H1 (cell line): ENCODE measurements around the gene PAX5. TPM values are rescaled to one million over a fixed set of nuclear protein-coding genes. Genes with fewer than 3 reads are reported as not detected.
"Not testable (repeated sequence)": the region's sequence is repeated elsewhere in the genome, so short reads cannot be mapped to it uniquely, and the experiment has no call there.

Source experiments
- CTCF ChIA-PET: fragments of 300-600 bp; sonication (Branson Sonifier 250); formaldehyde crosslinking; loops from one replicate; lab custom pipeline; 2021; ENCODE audit not compliant: partially characterized antibody; lab: Charles Lee
- POLR2A ChIA-PET: fragments of 300-600 bp; sonication (Branson Sonifier 250); formaldehyde crosslinking; loops from one replicate; lab custom pipeline; 2021; ENCODE audit warnings: inconsistent platforms; ENCODE audit not compliant: partially characterized antibody; lab: Charles Lee
- DNase-seq, 2 experiments: peaks; one replicate each; pipeline versions ENCODE4 v3.0.0 to v3.0.0-alpha.2; 2010 to 2022; ENCODE audit warnings: low spot score in 2 of 2, low read depth in 1 of 2, mixed read lengths in 1 of 2
- FAIRE-seq: peaks from 2 replicates; lab custom pipeline; 2011; peaks lifted over from hg19 to GRCh38; lab: Jason Lieb, UNC
- H2AFZ ChIP-seq: 2 replicates; pipeline ENCODE4 v1.8.1; 2012; ENCODE audit warnings: low read length, inconsistent platforms
- H2AK5ac ChIP-seq: 2 replicates; pipeline ENCODE4 v1.6.1; 2013; ENCODE audit warnings: low read depth, low read length
- H2BK120ac ChIP-seq: replicated peaks from 2 replicates; pipeline ENCODE3; 2013; ENCODE audit warnings: low read depth, low read length, inconsistent platforms
- H2BK12ac ChIP-seq: 2 replicates; pipeline ENCODE4 v1.6.1; 2013; ENCODE audit warnings: low read depth, low read length
- H2BK15ac ChIP-seq: 2 replicates; pipeline ENCODE4 v1.6.1; 2013; ENCODE audit warnings: low read length
- H2BK20ac ChIP-seq: 2 replicates; pipeline ENCODE4 v1.6.1; 2013; ENCODE audit warnings: low read length
- H2BK5ac ChIP-seq: 2 replicates; pipeline ENCODE4 v1.6.1; 2013; ENCODE audit warnings: low read depth, low read length
- H3K14ac ChIP-seq: 2 replicates; pipeline ENCODE4 v1.6.1; 2013; ENCODE audit warnings: inconsistent platforms; ENCODE audit not compliant: insufficient read length
- H3K18ac ChIP-seq: 2 replicates; pipeline ENCODE4 v1.6.1; 2013; ENCODE audit warnings: low read length; ENCODE audit errors: extremely low read depth
- H3K23ac ChIP-seq: 2 replicates; pipeline ENCODE4 v1.6.1; 2013; ENCODE audit warnings: inconsistent platforms; ENCODE audit not compliant: insufficient read length
- H3K23me2 ChIP-seq: 2 replicates; pipeline ENCODE4 v1.6.1; 2013; ENCODE audit warnings: low read depth, low read length
- H3K27ac ChIP-seq: 2 replicates; pipeline ENCODE4 v1.6.1; 2011; ENCODE audit warnings: low read depth, low read length, inconsistent platforms
- H3K27me3 ChIP-seq, 4 experiments: replicated peaks in 1 of 4; 1 replicate in 1 of 4; 2 replicates in 3 of 4; pipeline versions ENCODE4 v1.6.1 to v1.8.1; 2011 to 2013; ENCODE audit warnings: low read length in 3 of 4, mild to moderate bottlenecking in 3 of 4, inconsistent platforms in 2 of 4, mixed read lengths in 2 of 4, moderate library complexity in 1 of 4; ENCODE audit not compliant: control insufficient read depth in 3 of 4, insufficient read depth in 3 of 4; ENCODE audit errors: extremely low read depth in 1 of 4
- H3K36me3 ChIP-seq, 4 experiments: 2 replicates each; pipeline versions ENCODE4 v1.6.1 to v1.8.1; 2011 to 2013; ENCODE audit warnings: mild to moderate bottlenecking in 4 of 4, low read length in 3 of 4, moderate library complexity in 2 of 4, control low read depth in 1 of 4, inconsistent platforms in 1 of 4; ENCODE audit not compliant: insufficient read depth in 4 of 4, control insufficient read depth in 2 of 4
- H3K4ac ChIP-seq: replicated peaks from 2 replicates; pipeline ENCODE3; 2013; ENCODE audit warnings: low read length, low read depth, mixed read lengths, inconsistent platforms; ENCODE audit not compliant: insufficient read length
- H3K4me1 ChIP-seq, 4 experiments: replicated peaks in 1 of 4; 1 replicate in 1 of 4; 2 replicates in 3 of 4; pipeline versions ENCODE4 v1.6.1 to v1.8.1; 2011 to 2013; ENCODE audit warnings: low read length in 3 of 4, inconsistent platforms in 2 of 4, mixed read lengths in 1 of 4; ENCODE audit not compliant: insufficient read depth in 4 of 4, control insufficient read depth in 3 of 4
- H3K4me2 ChIP-seq, 2 experiments: 2 replicates each; pipeline versions ENCODE4 v1.6.1 to v1.8.1; 2011 to 2013; ENCODE audit warnings: low read depth in 2 of 2, low read length in 2 of 2, control low read depth in 1 of 2, inconsistent platforms in 1 of 2, mild to moderate bottlenecking in 1 of 2; ENCODE audit not compliant: insufficient read depth in 1 of 2
- H3K4me3 ChIP-seq, 4 experiments: fragments of 200-600, 300-600 bp in 1 of 4; sonication (generic), shearing (Covaris generic), sonication (Bioruptor Twin) in 1 of 4; 2 replicates each; pipeline versions ENCODE4 v1.5.1 to v1.8.1; 2011 to 2016; ENCODE audit warnings: low read length in 4 of 4, low read depth in 3 of 4, control low read depth in 2 of 4, inconsistent platforms in 2 of 4, mild to moderate bottlenecking in 2 of 4, mixed read lengths in 1 of 4, moderate library complexity in 1 of 4; ENCODE audit not compliant: insufficient read depth in 2 of 4; ENCODE audit errors: extremely low read depth in 1 of 4
- H3K56ac ChIP-seq: replicated peaks from 2 replicates; pipeline ENCODE3; 2013; ENCODE audit warnings: low read depth, mild to moderate bottlenecking, mixed read lengths, low read length, inconsistent platforms; ENCODE audit not compliant: insufficient read length
- H3K79me1 ChIP-seq: 2 replicates; pipeline ENCODE4 v1.6.1; 2013; ENCODE audit warnings: low read depth, low read length, control low read depth
- H3K79me2 ChIP-seq, 2 experiments: 2 replicates each; pipeline versions ENCODE4 v1.6.1 to v1.8.1; 2012 to 2013; ENCODE audit warnings: low read length in 2 of 2, mild to moderate bottlenecking in 2 of 2, inconsistent platforms in 1 of 2; ENCODE audit not compliant: insufficient read depth in 2 of 2, control insufficient read depth in 1 of 2
- H3K9ac ChIP-seq, 4 experiments: replicated peaks in 1 of 4; 1 replicate in 1 of 4; 2 replicates in 3 of 4; pipeline versions ENCODE4 v1.6.1 to v1.8.1; 2011 to 2013; ENCODE audit warnings: low read depth in 3 of 4, low read length in 3 of 4, control low read depth in 2 of 4, mild to moderate bottlenecking in 2 of 4, moderate library complexity in 2 of 4, inconsistent platforms in 1 of 4; ENCODE audit errors: extremely low read depth in 1 of 4
- H3K9me3 ChIP-seq, 2 experiments: 2 replicates each; pipeline versions ENCODE4 v1.6.1 to v1.8.1; 2012 to 2013; ENCODE audit warnings: mild to moderate bottlenecking in 2 of 2, moderate library complexity in 2 of 2, control low read depth in 1 of 2, inconsistent platforms in 1 of 2, low read depth in 1 of 2, low read length in 1 of 2, mixed read lengths in 1 of 2; ENCODE audit not compliant: insufficient read depth in 2 of 2
- H4K20me1 ChIP-seq, 2 experiments: replicated peaks in 1 of 2; 2 replicates each; pipeline versions ENCODE3 to v1.8.1; 2011 to 2013; ENCODE audit warnings: inconsistent platforms in 2 of 2, low read length in 2 of 2, mild to moderate bottlenecking in 1 of 2; ENCODE audit not compliant: insufficient read depth in 2 of 2, control insufficient read depth in 1 of 2
- H4K5ac ChIP-seq: 2 replicates; pipeline ENCODE4 v1.6.1; 2013; ENCODE audit warnings: low read length, low read depth, mixed read lengths, inconsistent platforms; ENCODE audit not compliant: insufficient read length
- H4K8ac ChIP-seq: 2 replicates; pipeline ENCODE4 v1.8.0; 2013; ENCODE audit warnings: mild to moderate bottlenecking, moderate library complexity, low read length, inconsistent platforms; ENCODE audit not compliant: insufficient read depth; ENCODE audit errors: extremely low read depth
- H4K91ac ChIP-seq: replicated peaks from 2 replicates; pipeline ENCODE3; 2013; ENCODE audit warnings: low read length, mixed read lengths, inconsistent platforms; ENCODE audit not compliant: insufficient read length
- ATF3 ChIP-seq: IDR thresholded peaks from 2 replicates; pipeline ENCODE4 v1.6.1; 2011; ENCODE audit warnings: low read depth, mild to moderate bottlenecking, low read length; ENCODE audit not compliant: insufficient read depth
- JUN ChIP-seq: IDR thresholded peaks from 2 replicates; pipeline ENCODE4 v1.6.1; 2011; ENCODE audit warnings: low read depth, mild to moderate bottlenecking, improper control_type of control experiment, low read length
- POLR2A ChIP-seq, 2 experiments: IDR thresholded peaks; 1 replicate in 1 of 2; 2 replicates in 1 of 2; pipeline ENCODE4 v1.6.1; 2011; ENCODE audit warnings: low read depth in 2 of 2, low read length in 2 of 2, mild to moderate bottlenecking in 2 of 2; ENCODE audit errors: control extremely low read depth in 1 of 2
- TAF1 ChIP-seq: IDR thresholded peaks from 2 replicates; pipeline ENCODE4 v1.6.1; 2011; ENCODE audit warnings: mild to moderate bottlenecking, low read depth, low read length
- WGBS, 2 experiments: shearing (Covaris generic) in 1 of 2; methylation state at CpG; one replicate each; pipeline versions ENCODE4 v1.1.6 to v1.1.7; 2013 to 2015; ENCODE audit warnings: low lambda C conversion rate in 2 of 2, mixed read lengths in 2 of 2, inconsistent platforms in 1 of 2, low coverage in 1 of 2, missing lambda C conversion rate in 1 of 2; ENCODE audit not compliant: insufficient replicate concordance in 2 of 2, insufficient coverage in 1 of 2, insufficient read length in 1 of 2; ENCODE audit errors: extremely low coverage in 1 of 2, missing lambda C conversion rate in 1 of 2; 5-methylcytosine and 5-hydroxymethylcytosine counted together
- polyA plus RNA-seq, 7 experiments: library from polyadenylated mRNA; depleted of rRNA in 3 of 7; stranded (reverse) in 5 of 7; unstranded in 2 of 7; fragments of >200 nt in 5 of 7; fragments of 200-250 nt in 2 of 7; gene quantifications; 1 replicate in 5 of 7; 2 replicates in 1 of 7; 4 replicates in 1 of 7; pipeline versions ENCODE4 v1.2.1 to v1.2.3, GENCODE V29; 2011 to 2013; ENCODE audit warnings: missing spikeins in 2 of 7, mixed read lengths in 2 of 7
- total RNA-seq: library from RNA; stranded (reverse); fragmentation: NEBNext Ultra II Directional; extraction: Animal tissue kit (Norgen Biotek cat#: 25700); gene quantifications from 2 replicates; pipeline ENCODE4 v1.2.1, GENCODE V29; 2021

PAX5 gene
- total and polyA plus RNA-seq, 2 of the 8 experiments (the other 6 are each of a cell fraction or from before 2014, with no cell fraction given) = 0.29 to 0.43 TPM

GRCh38 chr9:37079370-37080164, 45.5 kb upstream of the PAX5 start (continued):
- TF ChIP-seq ATF3 = 0 out of 2 replicates have a peak, but pooled peaks have one; percentile 13
- no peak for TF ChIP-seq JUN
- TF ChIP-seq POLR2A (IDR thresholded peaks at IDR 0.05; ENCODE audit: control extremely low read depth in 1 of 2, low read depth in 2 of 2, low read length in 2 of 2) = peak in 1 of 2 experiments; percentile 77; a peak in 2 of 3 replicates
- TF ChIP-seq TAF1 = peak; percentile 60
- TF ChIP-seq, all 59 proteins: peak for 26

GRCh38 chr9:37074790-37075189, 40.7 kb upstream of the PAX5 start:
- FAIRE-seq = peak; percentile 7
- POLR2A ChIA-PET = not testable (repeated sequence)
- 89% methylated on average over 4 of the region's 4 CpGs; no CpG with 5 or more reads in 1 of the 2 experiments for WGBS, 2 experiments

More at GRCh38 chr9:37074790-37075189, 40.7 kb upstream of the PAX5 start:
- H2BK120ac ChIP-seq, H4K8ac ChIP-seq, H3K27ac ChIP-seq, H3K4ac ChIP-seq, H2AK5ac ChIP-seq, H4K5ac ChIP-seq, H3K23ac ChIP-seq, H3K4me1 ChIP-seq, H3K18ac ChIP-seq, H3K4me2 ChIP-seq, H3K4me3 ChIP-seq, H2AFZ ChIP-seq, H3K9ac ChIP-seq, H4K91ac ChIP-seq, H2BK12ac ChIP-seq, H3K56ac ChIP-seq, DNase-seq, H3K9me3 ChIP-seq, H3K79me2 ChIP-seq, H2BK5ac ChIP-seq, H3K36me3 ChIP-seq, H2BK20ac ChIP-seq, H2BK15ac ChIP-seq, H4K20me1 ChIP-seq, CTCF ChIA-PET, H3K14ac ChIP-seq, H3K23me2 ChIP-seq, H3K79me1 ChIP-seq: not testable (repeated sequence)
- H3K27me3 ChIP-seq = peaks cover 2 to 10% (median 9%) of the 10 kb centered on the region in 4 experiments; a peak in 6 of 7 replicates
